Fibroblast of lung (primary cell): ENCODE measurements around the gene FAM170B. TPM values are rescaled to one million over a fixed set of nuclear protein-coding genes. Genes with fewer than 3 reads are reported as not detected.

ENCODE experiments used
- DNase-seq, 2 donors: peaks; one replicate each; pipeline versions ENCODE4 v3.0.0 to v3.0.0-alpha.2; 2010; ENCODE audit warnings: low read depth in 2 of 2
- H2AFZ ChIP-seq: 2 replicates; pipeline ENCODE4 v1.5.1; 2012; ENCODE audit warnings: low read length, control low read depth, inconsistent platforms
- H3K27ac ChIP-seq: 2 replicates; pipeline ENCODE4 v1.5.1; 2011; ENCODE audit warnings: low read length, control low read depth; ENCODE audit not compliant: insufficient read depth
- H3K27me3 ChIP-seq: 2 replicates; pipeline ENCODE4 v1.5.1; 2011; ENCODE audit warnings: mild to moderate bottlenecking, low read length; ENCODE audit not compliant: control insufficient read depth, insufficient read depth
- H3K36me3 ChIP-seq: 2 replicates; pipeline ENCODE4 v1.5.1; 2011; ENCODE audit warnings: low read length; ENCODE audit not compliant: control insufficient read depth, insufficient read depth
- H3K4me1 ChIP-seq: 2 replicates; pipeline ENCODE4 v1.5.1; 2011; ENCODE audit warnings: low read length; ENCODE audit not compliant: control insufficient read depth, insufficient read depth; ENCODE audit errors: extremely low read depth
- H3K4me2 ChIP-seq: 2 replicates; pipeline ENCODE4 v1.5.1; 2011; ENCODE audit warnings: low read length, control low read depth; ENCODE audit not compliant: insufficient read depth; ENCODE audit errors: extremely low read depth
- H3K4me3 ChIP-seq, 4 experiments: fragments of 200-600 bp in 1 of 4; sonication (generic) in 1 of 4; replicated peaks in 1 of 4; 2 replicates each; pipeline ENCODE4 v1.5.1; 2011 to 2016; ENCODE audit warnings: low read length in 4 of 4, low read depth in 3 of 4, mild to moderate bottlenecking in 3 of 4, control low read depth in 2 of 4, inconsistent platforms in 1 of 4, mixed read lengths in 1 of 4; ENCODE audit not compliant: insufficient read depth in 1 of 4; ENCODE audit errors: control extremely low read depth in 1 of 4
- H3K79me2 ChIP-seq: 2 replicates; pipeline ENCODE4 v1.5.1; 2012; ENCODE audit warnings: mild to moderate bottlenecking, low read length, inconsistent platforms; ENCODE audit not compliant: control insufficient read depth, insufficient read depth
- H3K9ac ChIP-seq: 2 replicates; pipeline ENCODE4 v1.5.1; 2011; ENCODE audit warnings: mild to moderate bottlenecking, low read length, control low read depth; ENCODE audit not compliant: insufficient read depth
- H3K9me3 ChIP-seq: 2 replicates; pipeline ENCODE4 v1.5.1; 2012; ENCODE audit warnings: low read depth, low read length; ENCODE audit not compliant: control insufficient read depth, insufficient read depth
- H4K20me1 ChIP-seq: 2 replicates; pipeline ENCODE4 v1.5.1; 2011; ENCODE audit warnings: low read length; ENCODE audit not compliant: control insufficient read depth, insufficient read depth; ENCODE audit errors: extremely low read depth
- EZH2 ChIP-seq: IDR thresholded peaks from 2 replicates; pipeline ENCODE4 v1.5.1; 2012; ENCODE audit warnings: low read length, control low read depth, mild to moderate bottlenecking; ENCODE audit errors: missing control alignments
- polyA plus RNA-seq, 2 donors: library from polyadenylated mRNA; depleted of rRNA in 1 of 2; stranded (reverse) in 1 of 2; unstranded in 1 of 2; fragments of >200 nt; gene quantifications; 2 replicates each; pipeline ENCODE4 v1.2.1, GENCODE V29; 2011 to 2012; ENCODE audit warnings: missing spikeins in 1 of 2
- total RNA-seq: library from RNA; depleted of rRNA; stranded (reverse); fragments of >200 nt; gene quantifications from 2 replicates; pipeline ENCODE4 v1.2.1, GENCODE V29; 2014
- TF ChIP-seq, protein P1 (sequence below), 2 donors: IDR thresholded peaks in 1 of 2; conservative IDR thresholded peaks in 1 of 2; 1 replicate in 1 of 2; 2 replicates in 1 of 2; pipeline ENCODE4 v1.5.1; 2011 to 2012; ENCODE audit warnings: low read length in 2 of 2, control low read depth in 1 of 2, inconsistent platforms in 1 of 2, low read depth in 1 of 2, mild to moderate bottlenecking in 1 of 2

The FAM170B gene
- total and polyA plus RNA-seq, 2 donors (not counting 1 experiment from before 2014, with no cell fraction given), result not detected

DNA sequence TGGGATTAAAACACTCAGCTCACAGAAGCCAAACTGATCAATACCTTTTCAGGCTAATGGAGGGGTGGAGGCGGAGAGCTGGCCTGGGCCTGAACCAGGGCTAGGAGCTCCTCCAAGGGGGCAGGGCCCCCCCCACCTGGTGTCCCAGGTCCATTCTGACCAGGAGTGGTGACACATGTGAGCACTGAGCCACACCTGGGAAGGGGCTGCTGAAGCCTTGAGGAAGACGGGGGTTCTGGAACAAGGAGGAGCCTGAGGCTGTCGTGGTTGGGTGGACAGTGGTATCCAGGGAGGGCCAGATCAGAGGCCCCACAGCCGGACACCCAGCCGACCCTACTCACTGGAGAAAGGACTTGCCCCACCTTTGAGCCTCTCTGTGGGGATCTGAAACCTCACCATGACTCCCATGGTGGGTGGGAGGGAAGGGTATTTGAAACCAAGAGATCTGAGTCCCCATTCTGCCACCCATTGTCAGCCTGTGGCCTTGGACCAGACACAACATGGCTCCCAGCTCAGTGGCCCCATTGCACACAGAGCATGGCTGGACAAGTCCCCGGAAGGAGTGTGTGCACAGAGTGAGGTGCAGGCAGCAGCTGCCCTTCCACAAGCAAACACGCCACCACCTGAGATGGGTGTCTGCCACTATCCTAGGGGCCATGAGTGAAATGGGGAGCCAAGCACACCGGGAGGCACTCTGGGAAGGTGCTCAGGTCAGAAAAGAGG is 41.9 kb upstream of the FAM170B start:
- no peak for DNase-seq
- no peak overlapping the region for H2AFZ ChIP-seq
- H3K4me1 ChIP-seq, result peaks cover 16% of the 10 kb centered on the region
- no peaks in the 10 kb centered on the region for H3K36me3 ChIP-seq
- no peak overlapping the region for H3K9ac ChIP-seq
- no peaks in the 10 kb centered on the region for H3K9me3 ChIP-seq
- H3K4me3 ChIP-seq, result no peak overlapping the region
- H3K79me2 ChIP-seq, result no peaks in the 10 kb centered on the region
- peaks cover 4% of the 10 kb centered on the region for H3K27me3 ChIP-seq
- no peak overlapping the region for H3K4me2 ChIP-seq
- TF ChIP-seq, protein P1, sequence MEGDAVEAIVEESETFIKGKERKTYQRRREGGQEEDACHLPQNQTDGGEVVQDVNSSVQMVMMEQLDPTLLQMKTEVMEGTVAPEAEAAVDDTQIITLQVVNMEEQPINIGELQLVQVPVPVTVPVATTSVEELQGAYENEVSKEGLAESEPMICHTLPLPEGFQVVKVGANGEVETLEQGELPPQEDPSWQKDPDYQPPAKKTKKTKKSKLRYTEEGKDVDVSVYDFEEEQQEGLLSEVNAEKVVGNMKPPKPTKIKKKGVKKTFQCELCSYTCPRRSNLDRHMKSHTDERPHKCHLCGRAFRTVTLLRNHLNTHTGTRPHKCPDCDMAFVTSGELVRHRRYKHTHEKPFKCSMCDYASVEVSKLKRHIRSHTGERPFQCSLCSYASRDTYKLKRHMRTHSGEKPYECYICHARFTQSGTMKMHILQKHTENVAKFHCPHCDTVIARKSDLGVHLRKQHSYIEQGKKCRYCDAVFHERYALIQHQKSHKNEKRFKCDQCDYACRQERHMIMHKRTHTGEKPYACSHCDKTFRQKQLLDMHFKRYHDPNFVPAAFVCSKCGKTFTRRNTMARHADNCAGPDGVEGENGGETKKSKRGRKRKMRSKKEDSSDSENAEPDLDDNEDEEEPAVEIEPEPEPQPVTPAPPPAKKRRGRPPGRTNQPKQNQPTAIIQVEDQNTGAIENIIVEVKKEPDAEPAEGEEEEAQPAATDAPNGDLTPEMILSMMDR (conservative IDR thresholded peaks at IDR 0.05 in 1 of 2, IDR thresholded peaks at IDR 0.05 in 1 of 2; ENCODE audit: low read depth in 1 of 2, low read length in 2 of 2), result no peak
- TF ChIP-seq EZH2, result no peak
- no peaks in the 10 kb centered on the region for H4K20me1 ChIP-seq
- no peak overlapping the region for H3K27ac ChIP-seq

DNA sequence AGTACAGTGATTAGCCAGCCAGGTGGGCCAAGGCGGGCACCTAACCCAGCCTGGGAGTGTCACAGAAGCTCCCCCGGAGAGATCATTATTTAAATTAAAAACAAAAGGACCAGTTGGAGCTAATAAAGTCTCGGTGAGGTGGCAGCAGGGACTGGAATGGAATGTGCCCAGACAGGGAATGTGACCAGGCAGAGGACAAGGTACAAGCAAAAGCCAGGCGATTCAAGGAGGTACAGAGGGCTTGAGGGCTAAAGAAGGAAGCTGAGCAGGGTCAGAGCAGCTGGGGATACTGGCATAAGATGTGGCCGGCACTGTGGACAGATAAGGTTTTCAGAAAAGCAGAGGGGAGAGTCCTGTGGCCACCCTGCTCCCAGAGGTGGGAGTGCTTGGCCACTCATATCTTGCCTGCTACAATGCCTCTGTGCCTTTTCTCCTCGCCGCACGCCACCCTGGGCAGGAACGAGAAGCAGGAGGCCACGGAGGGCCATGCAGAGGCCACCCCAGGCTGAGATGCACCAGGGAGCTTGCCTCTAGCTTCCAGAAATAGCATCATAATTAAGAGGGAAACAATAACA is 41.2 kb upstream of the FAM170B start:
- TF ChIP-seq EZH2, result no peak
- TF ChIP-seq, protein P1 (conservative IDR thresholded peaks at IDR 0.05 in 1 of 2, IDR thresholded peaks at IDR 0.05 in 1 of 2; ENCODE audit: low read depth in 1 of 2, low read length in 2 of 2), result no peak
- peaks cover 4% of the 10 kb centered on the region for H3K27me3 ChIP-seq

DNA sequence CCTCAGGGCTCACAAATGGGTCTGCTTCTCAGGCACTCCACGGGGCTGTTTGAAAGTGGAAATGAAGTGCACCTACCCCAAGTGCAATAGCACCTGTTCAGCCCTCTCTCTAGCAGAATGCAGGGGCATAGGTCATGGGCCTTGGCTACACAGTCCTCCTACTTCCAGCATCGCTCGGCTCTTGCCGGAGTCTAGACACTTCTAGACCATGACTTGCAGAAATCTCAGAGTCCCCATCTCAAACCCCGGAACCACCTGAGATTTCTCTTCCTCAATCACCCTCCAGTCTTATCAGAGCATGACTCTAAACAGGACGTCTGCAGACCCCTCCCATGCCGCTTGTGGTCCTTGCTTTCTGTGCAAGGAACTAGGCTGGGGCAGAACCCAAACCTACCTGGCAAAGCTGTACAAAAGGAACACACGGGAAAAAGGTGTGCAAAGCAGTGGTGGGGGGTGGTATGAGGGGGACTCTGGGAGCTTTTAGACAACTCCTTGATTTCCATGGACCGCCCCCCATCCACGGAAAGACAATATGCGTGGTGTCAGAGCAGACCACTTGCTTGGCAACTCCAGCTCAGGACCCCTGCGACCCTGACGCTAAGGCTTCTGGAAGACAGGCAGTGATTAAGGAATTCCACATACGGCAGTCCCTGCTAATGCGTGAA is 40.6 kb upstream of the FAM170B start:
- no peak overlapping the region for H2AFZ ChIP-seq
- no peak overlapping the region for H3K9ac ChIP-seq
- no peak overlapping the region for H3K4me3 ChIP-seq
- peaks cover 4% of the 10 kb centered on the region for H3K27me3 ChIP-seq
- H3K4me1 ChIP-seq, result peaks cover 16% of the 10 kb centered on the region
- no peaks in the 10 kb centered on the region for H3K79me2 ChIP-seq
- TF ChIP-seq EZH2, result no peak
- TF ChIP-seq, protein P1 (conservative IDR thresholded peaks at IDR 0.05 in 1 of 2, IDR thresholded peaks at IDR 0.05 in 1 of 2; ENCODE audit: low read depth in 1 of 2, low read length in 2 of 2), result no peak
- no peaks in the 10 kb centered on the region for H3K9me3 ChIP-seq
- no peaks in the 10 kb centered on the region for H3K36me3 ChIP-seq
- H3K27ac ChIP-seq, result no peak overlapping the region
- H4K20me1 ChIP-seq, result no peaks in the 10 kb centered on the region
- no peak for DNase-seq
- no peak overlapping the region for H3K4me2 ChIP-seq

More for the DNA sequence above, 41.2 kb upstream of the FAM170B start:
- no peaks in the 10 kb centered on the region for H3K79me2 ChIP-seq
- no peaks in the 10 kb centered on the region for H3K9me3 ChIP-seq
- H3K4me3 ChIP-seq, result no peak overlapping the region
- no peaks in the 10 kb centered on the region for H3K36me3 ChIP-seq
- no peak overlapping the region for H3K27ac ChIP-seq
- no peak for DNase-seq
- H4K20me1 ChIP-seq, result no peaks in the 10 kb centered on the region
- no peak overlapping the region for H3K4me2 ChIP-seq
- H3K4me1 ChIP-seq, result peaks cover 16% of the 10 kb centered on the region
- no peak overlapping the region for H2AFZ ChIP-seq
- H3K9ac ChIP-seq, result no peak overlapping the region
